IPS-18c (cell line): ENCODE results near the gene CHL1.

Experiments
- H3K4me3 ChIP-seq: 2 replicates; pipeline ENCODE4 v1.7.0; 2013; ENCODE audit warnings: low read depth, mild to moderate bottlenecking, low read length, moderate library complexity; ENCODE audit not compliant: insufficient read depth
- H3K9me3 ChIP-seq: one replicate; pipeline ENCODE4 v1.6.1; 2013; ENCODE audit warnings: mild to moderate bottlenecking, low read length, moderate library complexity; ENCODE audit not compliant: control insufficient read depth, insufficient read depth

Gene CHL1

DNA sequence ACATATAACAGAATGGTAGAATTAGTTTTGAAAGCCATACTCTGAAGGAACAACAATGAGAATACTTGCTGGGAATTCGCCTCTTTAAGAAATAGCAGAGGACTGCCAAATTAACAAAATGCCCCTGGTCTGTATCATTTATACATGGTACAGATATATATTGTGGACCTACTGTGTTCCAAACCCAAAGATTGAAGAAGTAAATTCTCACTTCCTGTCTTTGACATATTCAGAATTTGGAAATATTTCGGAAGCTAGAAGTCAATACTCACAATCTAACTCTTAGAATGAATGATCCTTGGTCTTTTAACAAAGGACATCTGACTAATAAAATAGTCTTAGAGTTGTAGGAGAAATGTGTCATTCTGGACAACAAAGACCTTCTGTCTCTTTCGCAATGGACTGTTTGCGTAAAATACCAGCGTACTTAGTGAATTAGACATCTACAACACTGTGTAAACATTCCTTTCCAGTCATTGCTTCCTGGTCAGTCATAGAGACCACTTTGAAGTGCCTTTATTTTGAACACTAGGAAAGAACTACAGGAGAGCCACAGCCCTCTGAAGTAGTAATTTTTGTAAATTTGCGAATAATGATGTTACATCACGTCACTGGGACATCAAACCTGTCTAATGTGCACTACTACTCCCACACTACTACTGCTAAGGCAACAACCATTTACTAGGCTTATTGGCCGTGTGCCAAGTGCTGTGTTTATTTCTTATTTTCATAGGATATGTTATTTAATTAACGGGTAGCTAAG, 68.0 kb downstream of the CHL1 start:
- Histone ChIP-seq H3K4me3 (no peak overlapping the region), H3K9me3 (peaks cover under 1% of the 10 kb centered on the region)

DNA sequence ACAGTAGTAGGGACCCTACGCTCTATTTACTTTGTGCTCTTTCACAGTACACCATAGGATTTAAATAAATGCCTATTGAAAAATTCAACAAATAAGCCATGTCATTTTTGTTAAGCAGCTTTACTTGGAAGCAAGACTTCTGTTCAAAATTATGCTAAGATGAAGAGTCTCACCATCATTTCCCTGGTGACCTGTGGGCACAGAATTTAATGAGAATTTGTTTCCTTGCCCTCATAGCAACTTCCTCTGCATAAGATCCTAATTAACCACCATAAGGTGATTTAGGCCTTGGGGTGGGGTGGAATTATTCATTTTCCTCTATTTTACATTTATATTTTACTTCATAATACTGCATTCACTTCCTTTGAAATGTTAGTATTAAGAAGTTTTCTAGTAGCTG, 70.5 kb downstream of the CHL1 start:
- peaks cover 2% of the 10 kb centered on the region for H3K9me3 ChIP-seq
- no peak overlapping the region for H3K4me3 ChIP-seq

DNA sequence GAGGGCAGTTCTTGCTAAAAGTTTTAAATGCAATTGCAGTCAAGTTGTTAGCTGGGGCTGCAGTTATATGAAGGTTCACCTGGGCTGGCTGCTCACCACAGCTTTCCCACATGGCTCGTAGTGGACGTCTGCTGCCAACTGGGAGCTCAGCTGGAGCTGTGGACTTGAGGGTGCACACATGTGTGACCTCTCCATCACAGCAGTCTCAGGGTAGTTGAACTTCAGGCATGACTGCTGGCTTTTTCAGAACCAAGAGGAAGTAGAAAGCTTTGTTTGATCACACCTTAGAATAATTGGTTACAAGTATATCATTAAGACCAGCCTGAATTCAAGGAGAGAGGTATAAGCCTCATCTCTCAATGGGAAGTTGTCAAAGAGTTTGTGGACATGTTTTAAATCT, 74.1 kb downstream of the CHL1 start:
- no peak overlapping the region for H3K4me3 ChIP-seq
- H3K9me3 ChIP-seq, result peaks cover 2% of the 10 kb centered on the region

DNA sequence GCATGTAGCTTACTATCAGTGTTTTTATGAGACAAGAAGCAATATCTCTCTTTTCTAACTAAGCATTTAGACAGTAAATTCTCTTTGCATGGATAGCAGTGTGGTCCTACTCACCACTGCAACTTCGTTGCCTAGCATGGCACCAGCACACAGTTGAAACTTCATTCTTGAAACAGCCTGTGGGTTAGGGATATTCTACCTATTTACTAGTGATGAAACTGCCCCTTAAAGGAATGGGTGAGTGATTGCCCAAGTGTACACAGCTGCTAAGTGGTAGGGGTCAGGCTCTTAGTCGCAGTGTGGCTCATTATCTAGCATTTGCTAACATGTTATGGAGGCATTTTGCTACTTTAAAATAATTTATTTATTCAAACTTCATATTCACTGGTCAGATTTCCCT, 78.4 kb downstream of the CHL1 start:
- Histone ChIP-seq H3K9me3 (no peaks in the 10 kb centered on the region), H3K4me3 (no peak overlapping the region)

DNA sequence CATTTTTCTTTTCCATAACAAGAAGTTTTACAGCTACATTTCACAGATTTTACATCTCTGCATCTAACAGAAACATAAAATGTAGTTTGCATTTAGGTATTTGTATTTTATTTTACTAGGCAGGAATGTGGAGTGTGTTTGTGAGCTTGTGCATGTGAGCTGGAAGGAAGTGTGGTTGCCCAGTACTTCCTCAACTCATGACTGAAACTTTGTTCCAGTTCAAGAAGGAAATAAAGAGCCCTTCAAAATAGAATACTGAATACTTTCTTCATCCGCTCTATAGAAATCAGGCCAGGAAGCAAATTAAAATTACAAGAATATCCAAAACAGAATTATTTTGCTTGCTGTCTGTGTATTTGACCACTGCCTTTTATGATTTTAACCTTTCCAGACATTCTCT, 81.3 kb downstream of the CHL1 start:
- no peak overlapping the region for H3K4me3 ChIP-seq

DNA sequence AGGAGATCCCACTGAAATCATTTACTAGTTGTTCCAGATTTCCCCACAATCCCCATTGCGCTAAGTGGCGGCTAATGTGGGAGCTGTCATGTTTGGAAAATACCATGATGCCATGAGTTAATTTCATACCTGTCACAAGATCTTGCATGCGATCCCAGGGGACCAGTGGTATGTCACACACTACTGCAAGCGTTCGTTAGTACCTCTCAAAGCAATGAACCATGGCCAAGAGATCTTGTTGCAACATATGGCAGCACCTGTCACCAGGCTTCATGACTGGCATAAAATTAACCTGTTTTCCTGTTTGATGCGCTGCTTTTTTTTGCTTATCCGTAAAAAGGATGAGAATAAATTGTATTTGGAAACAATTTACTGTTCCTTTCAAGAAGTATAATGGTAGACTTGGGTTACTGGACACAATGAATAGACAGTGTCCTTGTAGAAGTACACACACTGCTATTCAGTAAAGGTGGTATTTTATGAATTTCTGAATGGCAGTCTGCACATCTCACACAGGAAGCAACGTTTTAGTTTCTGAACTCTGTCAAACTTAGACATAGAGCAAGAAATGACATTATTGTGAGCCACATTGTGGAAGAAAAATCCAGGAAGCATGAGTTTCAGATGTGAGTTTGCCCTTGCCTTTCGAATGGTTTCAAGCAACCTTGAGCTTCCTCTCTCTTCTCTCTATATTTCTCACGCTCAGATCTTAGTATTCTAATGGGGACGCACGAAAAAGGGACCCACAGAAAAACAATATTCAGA, 81.9 kb downstream of the CHL1 start:
- no peak overlapping the region for H3K4me3 ChIP-seq
- H3K9me3 ChIP-seq, result no peaks in the 10 kb centered on the region

More for the DNA sequence above, 81.3 kb downstream of the CHL1 start:
- H3K9me3 ChIP-seq, result no peaks in the 10 kb centered on the region

DNA sequence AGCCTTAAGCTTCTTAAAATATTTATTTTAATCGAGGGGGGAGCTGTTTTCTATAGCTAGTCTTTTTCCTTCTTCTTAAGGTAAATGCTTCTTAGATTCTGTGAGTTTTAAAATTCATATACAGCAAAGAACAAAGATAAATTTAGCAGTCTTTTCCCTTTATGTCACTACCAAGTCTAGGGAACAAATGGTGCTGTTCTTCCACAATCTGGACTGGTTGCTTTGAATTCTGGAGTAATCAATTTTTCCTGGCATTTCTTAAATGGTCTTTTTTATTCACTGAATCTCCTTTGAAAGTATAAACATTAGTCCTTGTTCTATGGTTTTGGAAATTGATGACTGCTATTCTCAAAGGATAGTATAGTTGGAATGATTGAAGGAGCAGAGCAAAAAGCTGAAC, 82.8 kb downstream of the CHL1 start:
- no peaks in the 10 kb centered on the region for H3K9me3 ChIP-seq

DNA sequence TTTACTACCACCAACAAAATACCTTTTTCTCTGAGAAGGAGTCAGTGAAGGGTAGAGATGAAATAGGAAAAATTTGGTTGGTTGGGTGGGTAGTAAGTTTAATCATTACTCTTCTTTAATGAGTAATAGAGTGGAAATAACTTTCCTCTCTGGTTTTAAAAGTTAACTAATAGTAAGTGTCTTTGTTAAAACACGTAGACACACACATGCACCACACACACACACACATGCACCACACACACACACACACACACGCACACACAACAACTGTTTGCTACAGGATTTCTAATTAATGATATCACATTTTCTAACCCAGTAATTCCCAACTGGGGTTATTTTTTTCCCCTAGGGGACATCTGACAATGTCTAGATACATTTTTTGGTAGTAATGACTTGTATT, 84.1 kb downstream of the CHL1 start:
- H3K4me3 ChIP-seq, result no peak overlapping the region
- H3K9me3 ChIP-seq, result no peaks in the 10 kb centered on the region

More for the DNA sequence above, 82.8 kb downstream of the CHL1 start:
- no peak overlapping the region for H3K4me3 ChIP-seq

DNA sequence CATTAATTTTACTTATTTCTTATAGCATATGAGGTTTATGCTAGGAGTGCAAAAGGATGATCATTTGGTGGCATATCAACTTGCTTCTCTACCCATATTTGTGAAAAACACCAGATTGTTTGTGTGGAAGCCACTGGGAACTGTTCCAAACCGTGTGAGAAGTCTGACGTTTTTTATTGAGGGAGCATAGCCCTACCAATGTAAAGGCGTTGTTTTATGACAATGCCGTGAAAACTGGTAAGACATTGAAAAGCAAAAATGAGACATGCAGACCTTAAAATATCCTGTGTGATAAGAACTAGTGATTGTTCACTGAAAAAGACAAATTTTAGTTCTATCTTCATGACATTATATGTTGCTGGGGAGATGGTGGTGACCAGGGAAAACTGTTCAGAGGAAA, 87.8 kb downstream of the CHL1 start:
- H3K9me3 ChIP-seq, result no peaks in the 10 kb centered on the region
- H3K4me3 ChIP-seq, result no peak overlapping the region

DNA sequence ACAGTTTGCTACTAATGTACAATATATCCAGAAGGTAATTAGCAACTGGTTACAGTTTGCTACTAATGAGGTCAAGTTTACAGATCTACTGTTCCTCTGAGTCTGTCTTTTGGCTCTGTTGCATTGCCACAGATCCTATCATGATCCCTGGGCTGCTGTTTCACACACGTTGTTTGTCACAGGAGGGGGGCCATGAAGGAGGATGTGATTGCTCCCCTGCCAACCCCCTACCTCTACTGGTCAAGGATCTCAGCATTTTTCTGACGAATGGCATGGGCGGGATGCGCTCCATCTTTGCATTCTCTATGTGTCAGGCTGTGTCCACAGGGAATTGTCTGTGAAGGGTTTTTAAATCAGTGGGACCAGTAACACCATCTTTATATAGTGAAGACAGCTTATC, 91.9 kb downstream of the CHL1 start:
- Histone ChIP-seq H3K4me3 (no peak overlapping the region), H3K9me3 (no peaks in the 10 kb centered on the region)

DNA sequence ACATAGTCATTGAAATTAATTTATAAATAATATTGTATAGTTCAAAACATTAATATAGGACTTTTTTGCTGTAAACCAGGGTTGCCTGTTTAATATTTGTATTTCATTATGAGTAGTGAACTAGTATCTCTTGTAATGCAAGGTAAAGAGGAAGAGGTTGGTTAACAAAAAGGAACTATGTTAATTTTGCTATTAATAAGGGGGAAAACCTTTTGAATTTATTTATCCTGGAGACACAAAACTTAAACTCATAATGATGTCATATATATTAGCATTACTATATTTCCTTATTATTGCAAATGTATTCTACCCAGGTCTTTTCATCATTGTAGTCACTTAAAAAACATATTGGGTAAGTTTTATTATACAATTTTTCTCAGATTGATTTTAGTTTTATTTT, 94.5 kb downstream of the CHL1 start:
- Histone ChIP-seq H3K4me3 (no peak overlapping the region), H3K9me3 (no peaks in the 10 kb centered on the region)

DNA sequence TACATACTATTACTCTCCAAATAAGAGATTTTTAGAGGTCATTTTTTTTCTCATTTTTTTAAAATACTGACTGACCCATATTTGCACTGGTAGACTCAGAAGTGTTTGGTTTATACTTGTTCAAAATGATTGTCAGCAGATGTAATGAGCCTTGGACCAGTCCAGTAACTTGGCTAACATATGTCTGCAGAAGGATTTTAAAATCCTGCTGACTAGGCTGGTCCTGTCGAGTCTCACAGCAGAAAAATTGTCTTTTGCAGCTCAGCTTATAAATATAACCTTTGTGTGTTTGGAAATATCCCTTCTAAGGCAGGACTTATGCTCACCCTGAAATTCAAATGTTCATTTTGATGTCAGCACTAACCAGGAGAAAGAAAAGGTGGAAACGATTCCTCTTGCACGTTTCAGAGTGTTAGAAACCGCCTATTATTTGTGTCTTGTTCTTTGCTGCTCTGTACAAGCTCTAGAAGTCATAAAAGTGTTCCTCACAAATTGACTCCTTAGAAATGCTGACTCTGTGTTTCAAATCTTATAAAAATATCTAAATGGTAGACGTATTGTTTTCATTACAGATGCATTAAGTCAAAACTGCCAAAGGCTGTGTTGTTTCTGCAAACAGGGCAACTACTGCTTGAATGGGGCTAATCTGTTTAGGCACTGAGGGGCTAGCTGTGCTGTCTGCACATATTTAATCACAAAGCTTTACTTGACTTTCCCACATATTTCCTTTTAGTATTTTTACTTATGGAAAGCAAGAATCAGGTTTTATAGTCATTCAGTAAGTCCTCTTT, 95.3 kb downstream of the CHL1 start:
- Histone ChIP-seq H3K9me3 (no peaks in the 10 kb centered on the region), H3K4me3 (no peak overlapping the region)

DNA sequence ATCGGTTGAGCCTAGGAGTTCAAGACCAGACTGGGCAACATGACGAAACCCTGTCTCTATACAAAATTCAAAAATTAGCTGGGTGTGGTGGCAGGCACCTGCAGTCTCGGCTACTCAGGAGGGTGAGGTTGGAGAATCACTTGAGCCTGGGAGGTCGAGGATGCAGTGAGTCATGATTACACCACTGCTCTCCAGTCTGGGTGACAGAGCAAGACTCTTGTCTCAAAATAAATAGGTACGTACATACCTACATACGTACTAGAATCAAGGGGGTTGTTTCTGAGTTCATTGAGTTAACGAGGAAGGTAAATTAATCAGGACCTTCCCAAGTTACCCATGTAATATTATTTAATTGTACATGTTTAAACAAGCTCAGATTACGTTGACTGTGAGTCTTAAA, 97.5 kb downstream of the CHL1 start:
- H3K9me3 ChIP-seq, result no peaks in the 10 kb centered on the region
- H3K4me3 ChIP-seq, result no peak overlapping the region

DNA sequence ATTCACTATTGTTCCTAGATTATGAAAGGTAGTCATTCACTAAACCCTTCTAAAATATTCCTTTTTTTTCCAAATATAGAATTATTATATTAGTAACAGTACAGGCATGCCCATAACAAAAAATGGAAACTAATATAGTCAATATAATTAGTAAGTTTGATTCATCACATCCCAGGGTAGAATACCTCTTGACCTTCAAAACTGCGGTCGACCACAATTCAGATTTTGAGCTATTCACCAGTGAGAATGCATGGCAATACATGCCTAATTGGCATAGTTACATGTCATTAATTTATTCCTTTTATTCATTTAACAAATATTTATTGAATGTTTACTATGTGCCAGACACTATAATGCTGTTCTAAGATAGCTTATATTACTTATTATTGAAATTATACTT, 98.0 kb downstream of the CHL1 start:
- no peaks in the 10 kb centered on the region for H3K9me3 ChIP-seq
- no peak overlapping the region for H3K4me3 ChIP-seq

DNA sequence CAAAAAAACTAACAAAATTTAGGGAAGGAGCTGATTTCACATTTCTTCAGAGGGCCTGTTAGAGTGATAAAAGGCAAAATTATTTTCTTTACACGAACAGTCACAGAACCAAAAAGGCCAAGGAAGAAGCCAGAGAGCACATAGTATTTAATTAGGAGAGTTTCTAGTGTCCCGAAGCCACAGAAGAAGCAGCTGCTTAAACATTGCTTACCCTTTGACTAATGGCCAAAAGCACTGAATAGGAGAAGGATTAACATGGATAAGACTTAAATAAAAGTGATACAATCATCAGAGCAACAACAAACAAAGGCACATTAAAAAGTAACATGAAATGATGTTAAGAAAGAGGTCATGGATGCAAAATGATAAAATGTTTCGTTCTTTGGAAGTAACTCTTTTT, 98.6 kb downstream of the CHL1 start:
- no peak overlapping the region for H3K4me3 ChIP-seq
- H3K9me3 ChIP-seq, result no peaks in the 10 kb centered on the region

DNA sequence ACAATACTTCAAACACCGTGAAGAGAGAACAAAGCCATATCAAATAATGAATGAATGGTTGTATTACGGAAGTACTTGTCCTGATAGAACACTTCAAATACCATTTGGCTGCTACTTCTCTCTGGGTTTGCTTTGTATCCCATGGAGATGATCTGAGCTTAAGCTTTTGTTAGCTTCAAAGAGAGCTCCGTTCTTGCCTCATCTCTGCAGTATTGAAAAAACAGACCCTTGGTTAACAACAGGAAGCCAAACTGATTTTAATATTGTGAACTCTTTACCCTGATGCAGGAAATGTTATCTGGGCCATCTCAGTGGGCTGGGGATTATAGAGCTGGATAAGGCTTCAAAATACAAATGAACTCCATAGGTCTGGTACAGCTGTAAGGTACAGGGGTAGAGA, 101.0 kb downstream of the CHL1 start:
- H3K4me3 ChIP-seq, result no peak overlapping the region
- no peaks in the 10 kb centered on the region for H3K9me3 ChIP-seq

DNA sequence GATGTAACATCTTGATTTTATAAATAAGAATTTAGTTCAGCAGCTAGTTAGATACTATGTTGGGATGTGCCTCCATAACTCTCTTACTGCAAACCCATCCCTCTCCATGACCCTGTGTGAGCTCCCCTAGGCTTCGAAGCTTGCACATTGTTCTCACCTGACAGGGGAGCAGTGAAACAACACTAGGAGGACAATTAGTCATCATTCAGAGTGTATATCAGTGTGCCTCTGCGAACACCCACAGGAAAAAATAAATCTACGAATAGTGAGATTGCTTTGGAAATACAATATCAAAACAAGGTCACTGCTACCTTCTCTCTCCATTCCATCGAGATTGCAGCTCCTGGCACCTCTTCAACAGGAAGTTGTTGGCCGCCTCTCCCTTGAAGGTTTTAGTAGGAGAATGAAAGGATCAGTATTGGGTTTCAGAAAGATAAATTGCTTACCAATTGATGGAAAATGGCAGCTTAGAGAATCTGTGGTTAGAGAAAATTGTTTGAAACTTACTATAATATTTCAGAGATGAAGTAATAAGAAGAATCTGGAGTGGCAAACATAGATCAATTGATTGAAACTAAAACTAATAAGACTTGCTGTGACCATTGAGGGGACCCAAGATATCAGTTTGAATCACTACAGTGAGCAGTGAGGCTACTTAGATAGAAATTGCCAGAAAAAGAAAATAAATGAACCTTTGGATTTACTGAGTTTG, 103.2 kb downstream of the CHL1 start:
- Histone ChIP-seq H3K9me3 (no peaks in the 10 kb centered on the region), H3K4me3 (no peak overlapping the region)
